BLaER1 treated with 17β-estradiol and CSF1 and Interleukin-3, amounts not matched to agents 10 nM and 100 nM (cell line): ENCODE measurements around the gene RUNX3.

Experiments used
- H3K27ac ChIP-seq, 11 experiments: shearing (Covaris generic); formaldehyde crosslinking; 2 replicates each; pipeline ENCODE4 v1.8.1; 2022
- H3K27me3 ChIP-seq, 11 experiments: shearing (Covaris generic); formaldehyde crosslinking; 2 replicates each; pipeline ENCODE4 v1.8.1; 2022
- H3K36me3 ChIP-seq, 11 experiments: shearing (Covaris generic); formaldehyde crosslinking; 2 replicates each; pipeline ENCODE4 v1.8.1; 2022
- H3K4me1 ChIP-seq, 10 experiments: shearing (Covaris generic); formaldehyde crosslinking; 2 replicates each; pipeline ENCODE4 v1.8.1; 2022
- H3K4me2 ChIP-seq, 11 experiments: shearing (Covaris generic); formaldehyde crosslinking; 2 replicates each; pipeline ENCODE4 v1.8.1; 2022
- H3K4me3 ChIP-seq, 10 experiments: shearing (Covaris generic); formaldehyde crosslinking; 2 replicates each; pipeline ENCODE4 v1.8.1; 2022
- H3K9ac ChIP-seq, 11 experiments: shearing (Covaris generic); formaldehyde crosslinking; 2 replicates each; pipeline ENCODE4 v1.8.1; 2022
- H3K9me3 ChIP-seq, 11 experiments: shearing (Covaris generic); formaldehyde crosslinking; replicated peaks in 1 of 11; 2 replicates each; pipeline ENCODE4 v1.8.1; 2022
- H4K20me1 ChIP-seq, 11 experiments: shearing (Covaris generic); formaldehyde crosslinking; 2 replicates each; pipeline ENCODE4 v1.8.1; 2022
- Cebpa-rat ChIP-seq, 11 experiments: shearing (Covaris generic); IDR thresholded peaks; 2 replicates each; pipeline ENCODE4 v1.8.1; 2022

Gene RUNX3

GRCh38 chr1:24905979-24906720 lies 23.9 kb downstream of the RUNX3 start:
- no peak overlapping the region for H3K9ac ChIP-seq
- H3K27me3 ChIP-seq, result no peaks in the 10 kb centered on the region
- H3K9me3 ChIP-seq, result peaks cover 0 to 18% (median 14%) of the 10 kb centered on the region in 11 experiments; a peak in 14 of 22 replicates
- no peak for TF ChIP-seq Cebpa-rat (IDR thresholded peaks at IDR 0.05)
- peaks cover 0 to 7% (median under 1%) of the 10 kb centered on the region in 10 experiments; a peak in 10 of 20 replicates for H3K4me1 ChIP-seq
- H3K4me2 ChIP-seq, result peak overlapping the region in 1 of 11 experiments; percentile 5; a peak in 1 of 22 replicates
- H3K36me3 ChIP-seq, result no peaks in the 10 kb centered on the region; a peak in 1 of 22 replicates
- H3K27ac ChIP-seq, result no peak overlapping the region
- H4K20me1 ChIP-seq, result peaks cover 0 to 14% (median 0%) of the 10 kb centered on the region in 11 experiments; a peak in 3 of 22 replicates
- H3K4me3 ChIP-seq, result no peak overlapping the region

DNA sequence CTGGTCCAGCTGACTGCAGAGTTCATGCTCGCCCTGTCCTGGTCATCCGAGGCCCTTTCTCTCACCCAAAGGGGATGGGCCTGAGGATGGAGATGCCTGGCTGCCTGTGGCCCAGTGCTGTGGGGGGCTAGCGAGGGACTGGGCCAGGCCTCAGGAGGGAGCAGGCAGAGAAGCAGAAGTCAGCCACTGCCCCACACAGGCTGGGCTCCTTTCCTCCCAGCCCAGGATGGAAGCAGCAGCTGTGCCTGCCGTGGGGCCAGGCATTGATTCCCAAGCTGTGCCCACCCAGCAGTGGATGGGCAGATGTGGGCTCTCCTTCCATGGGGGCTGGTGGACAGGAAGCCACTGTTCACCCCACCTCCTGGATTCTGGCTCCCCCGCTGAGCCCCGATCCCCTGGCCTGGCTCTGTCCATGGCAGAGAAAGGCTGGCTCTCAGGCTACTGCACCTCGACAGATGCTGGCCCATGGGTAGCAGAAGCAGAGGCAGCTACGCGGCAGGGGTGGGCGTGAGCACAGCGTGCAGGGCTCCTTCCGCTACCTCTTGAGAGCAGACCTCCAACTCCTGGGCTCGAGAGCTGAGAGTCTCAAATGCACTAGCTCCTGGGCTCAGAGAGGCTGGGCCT lies 24.6 kb downstream of the RUNX3 start:
- no peaks in the 10 kb centered on the region; a peak in 1 of 22 replicates for H3K36me3 ChIP-seq
- no peak overlapping the region for H3K27ac ChIP-seq
- H3K27me3 ChIP-seq, result peaks cover 0 to 2% (median 0%) of the 10 kb centered on the region in 11 experiments; a peak in 1 of 22 replicates
- no peak for TF ChIP-seq Cebpa-rat (IDR thresholded peaks at IDR 0.05)
- H3K4me3 ChIP-seq, result no peak overlapping the region
- H4K20me1 ChIP-seq, result peaks cover 0 to 14% (median 0%) of the 10 kb centered on the region in 11 experiments; a peak in 3 of 22 replicates
- peaks cover 0 to 18% (median 14%) of the 10 kb centered on the region in 11 experiments; a peak in 14 of 22 replicates for H3K9me3 ChIP-seq
- H3K4me2 ChIP-seq, result peak overlapping the region in 1 of 11 experiments; percentile 5; a peak in 1 of 22 replicates
- peaks cover 0 to 13% (median 5%) of the 10 kb centered on the region in 10 experiments; a peak in 11 of 20 replicates for H3K4me1 ChIP-seq
- H3K9ac ChIP-seq, result no peak overlapping the region

- Histone ChIP-seq H3K27me3 (peaks cover 0 to 7% (median 0%) of the 10 kb centered on the region in 11 experiments; a peak in 2 of 22 replicates), H3K9me3 (peaks cover 0 to 18% (median 14%) of the 10 kb centered on the region in 11 experiments; a peak in 14 of 22 replicates), H3K27ac (no peak overlapping the region), H3K4me3 (no peak overlapping the region), H4K20me1 (peaks cover 0 to 14% (median 0%) of the 10 kb centered on the region in 11 experiments; a peak in 2 of 22 replicates), H3K4me2 (no peak overlapping the region), H3K4me1 (peaks cover 0 to 14% (median 6%) of the 10 kb centered on the region in 10 experiments; a peak in 11 of 20 replicates), H3K9ac (no peak overlapping the region), H3K36me3 (no peaks in the 10 kb centered on the region; a peak in 1 of 22 replicates)
- TF ChIP-seq Cebpa-rat (IDR thresholded peaks at IDR 0.05), result no peak
Measured at GRCh38 chr1:24904731-24905354, 25.2 kb downstream of the RUNX3 start.

DNA sequence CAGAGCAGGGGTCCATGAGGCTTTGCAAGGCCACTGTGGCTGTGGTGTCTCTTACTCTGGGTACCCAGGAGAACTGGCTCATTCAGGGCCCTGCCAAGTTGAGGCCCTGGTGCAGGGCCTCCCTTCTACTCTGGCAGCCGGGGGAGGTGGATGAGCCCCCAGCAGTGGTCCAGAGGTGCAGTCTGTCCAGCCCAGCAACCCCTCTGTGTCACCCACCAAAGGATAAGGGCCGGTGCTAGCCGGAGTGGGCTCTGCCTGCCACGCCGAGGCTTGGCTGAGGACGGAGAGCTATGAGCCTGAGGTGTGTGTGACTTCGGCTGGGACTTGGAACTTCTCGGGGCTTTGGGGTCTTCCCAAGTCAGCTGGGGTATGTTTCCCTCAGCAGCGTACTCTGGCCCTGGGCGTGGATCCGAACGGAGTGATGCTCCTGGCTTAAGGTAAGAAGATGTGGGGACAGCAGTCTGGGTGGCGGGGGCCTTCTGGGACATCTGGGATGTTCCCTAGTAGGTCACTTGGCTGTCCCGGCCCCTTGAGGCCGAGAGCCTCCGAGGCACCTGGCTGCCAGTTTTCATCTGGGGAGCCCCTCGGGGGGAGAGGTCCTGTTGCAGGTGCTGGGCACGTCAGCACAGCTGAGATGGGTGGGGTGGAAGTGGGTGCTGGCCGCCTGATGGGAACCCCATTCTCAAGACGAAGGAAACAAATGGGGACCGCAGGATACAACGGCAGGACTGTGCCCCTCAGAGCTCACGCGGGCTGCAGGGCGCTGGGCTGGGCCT lies 25.9 kb downstream of the RUNX3 start:
- no peaks in the 10 kb centered on the region; a peak in 1 of 22 replicates for H3K36me3 ChIP-seq
- peaks cover 0 to 14% (median 0%) of the 10 kb centered on the region in 11 experiments; a peak in 2 of 22 replicates for H4K20me1 ChIP-seq
- H3K4me2 ChIP-seq, result no peak overlapping the region
- no peak overlapping the region for H3K9ac ChIP-seq
- H3K4me1 ChIP-seq, result peaks cover 0 to 14% (median 6%) of the 10 kb centered on the region in 10 experiments; a peak in 11 of 20 replicates
- TF ChIP-seq Cebpa-rat (IDR thresholded peaks at IDR 0.05), result no peak
- H3K9me3 ChIP-seq, result peaks cover 0 to 18% (median 14%) of the 10 kb centered on the region in 11 experiments; a peak in 14 of 22 replicates
- no peak overlapping the region for H3K4me3 ChIP-seq
- no peak overlapping the region for H3K27ac ChIP-seq
- H3K27me3 ChIP-seq, result peaks cover 0 to 7% (median 0%) of the 10 kb centered on the region in 11 experiments; a peak in 2 of 22 replicates

GRCh38 chr1:24903560-24903954 lies 26.5 kb downstream of the RUNX3 start:
- H3K9me3 ChIP-seq, result peaks cover 0 to 17% (median 12%) of the 10 kb centered on the region in 11 experiments; a peak in 14 of 22 replicates
- TF ChIP-seq Cebpa-rat (IDR thresholded peaks at IDR 0.05), result no peak
- H3K9ac ChIP-seq, result no peak overlapping the region
- no peak overlapping the region for H3K4me3 ChIP-seq
- H3K4me1 ChIP-seq, result peaks cover 0 to 14% (median 6%) of the 10 kb centered on the region in 10 experiments; a peak in 11 of 20 replicates
- no peak overlapping the region for H3K4me2 ChIP-seq
- H3K27me3 ChIP-seq, result peaks cover 0 to 7% (median 0%) of the 10 kb centered on the region in 11 experiments; a peak in 2 of 22 replicates
- H3K36me3 ChIP-seq, result no peaks in the 10 kb centered on the region; a peak in 1 of 22 replicates
- peaks cover 0 to 14% (median 0%) of the 10 kb centered on the region in 11 experiments; a peak in 2 of 22 replicates for H4K20me1 ChIP-seq
- H3K27ac ChIP-seq, result no peak overlapping the region

GRCh38 chr1:24903011-24903461 lies 27.0 kb downstream of the RUNX3 start:
- Histone ChIP-seq H3K36me3 (no peaks in the 10 kb centered on the region; a peak in 1 of 22 replicates), H3K4me1 (peaks cover 0 to 14% (median 6%) of the 10 kb centered on the region in 10 experiments; a peak in 11 of 20 replicates), H3K27me3 (peaks cover 0 to 7% (median 0%) of the 10 kb centered on the region in 11 experiments; a peak in 2 of 22 replicates), H3K4me3 (no peak overlapping the region), H3K27ac (no peak overlapping the region), H4K20me1 (peaks cover 0 to 14% (median 0%) of the 10 kb centered on the region in 11 experiments; a peak in 2 of 22 replicates), H3K9ac (no peak overlapping the region), H3K4me2 (no peak overlapping the region), H3K9me3 (peaks cover 0 to 12% (median 7%) of the 10 kb centered on the region in 11 experiments; a peak in 14 of 22 replicates)
- TF ChIP-seq Cebpa-rat (IDR thresholded peaks at IDR 0.05), result no peak

GRCh38 chr1:24902471-24902891 lies 27.6 kb downstream of the RUNX3 start:
- Histone ChIP-seq H3K36me3 (no peaks in the 10 kb centered on the region), H3K4me2 (no peak overlapping the region), H3K9me3 (peaks cover 0 to 7% (median 3%) of the 10 kb centered on the region in 11 experiments; a peak in 7 of 22 replicates), H3K27ac (no peak overlapping the region), H4K20me1 (peaks cover 0 to 14% (median 0%) of the 10 kb centered on the region in 11 experiments; a peak in 2 of 22 replicates), H3K27me3 (peaks cover 0 to 7% (median 0%) of the 10 kb centered on the region in 11 experiments; a peak in 2 of 22 replicates), H3K4me1 (peaks cover 0 to 14% (median 7%) of the 10 kb centered on the region in 10 experiments; a peak in 12 of 20 replicates), H3K4me3 (no peak overlapping the region), H3K9ac (no peak overlapping the region)
- no peak for TF ChIP-seq Cebpa-rat (IDR thresholded peaks at IDR 0.05)
